T-helper 1 cell treated with Interleukin-12 subunit alpha and Interleukin-12 subunit beta and Interleukin-4 antibody, amounts not matched to agents 30 ng/mL and 1 ng/mL, for 36 hours (primary cell): Measurements from ENCODE around the gene DLG2. TPM values are rescaled to one million over a fixed set of nuclear protein-coding genes. Genes with fewer than 3 reads are reported as not detected.
"Not testable (repeated sequence)": the region's sequence is repeated elsewhere in the genome, so short reads cannot be mapped to it uniquely, and the experiment has no call there.

Experiments used
- intact Hi-C: fragments of 100-400 bp; cut with micrococcal nuclease; formaldehyde crosslinking; loops from one replicate; pipeline ENCODE4 v1.15.1; 2024
- total RNA-seq: library from RNA; stranded (reverse); gene quantifications from 2 replicates; pipeline ENCODE4 v1.2.3, GENCODE V29; 2022

Gene DLG2
- total RNA-seq, 1 donor from 2014 or later = 0.88 TPM

GRCh38 chr11:83455356-83455755 lies 2171.8 kb downstream of the DLG2 start:
- intact Hi-C loops = no loop called here

- intact Hi-C loops = no loop called here
Observed at GRCh38 chr11:83454674-83455073, 2172.5 kb downstream of the DLG2 start.

DNA sequence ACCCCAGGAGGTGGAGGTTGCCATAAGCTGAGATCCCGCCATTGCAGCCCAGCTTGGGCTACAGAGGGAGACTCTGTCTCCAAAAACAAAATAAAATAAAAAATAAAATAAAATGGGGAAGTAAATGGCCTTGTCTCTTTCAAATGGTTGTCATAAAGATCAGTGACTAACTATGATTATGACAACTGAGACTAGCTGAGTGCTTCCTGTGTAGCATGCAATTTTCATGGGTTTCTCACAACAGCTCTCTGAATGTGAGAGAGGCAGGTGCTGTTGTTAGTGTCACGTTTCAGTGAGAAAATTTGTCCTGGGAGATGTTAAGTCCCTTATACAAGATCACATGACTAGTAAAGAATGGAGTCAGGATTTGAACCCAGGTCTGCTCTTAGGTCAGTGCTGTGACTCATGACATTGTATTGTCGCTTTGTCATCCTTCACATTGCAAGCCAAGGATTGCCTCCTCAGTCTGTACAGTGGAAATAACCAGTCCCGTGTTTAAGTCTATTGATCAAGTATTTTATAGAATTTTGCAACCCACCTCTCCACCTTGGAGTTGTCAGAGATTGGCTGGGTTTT lies 2177.7 kb downstream of the DLG2 start:
- intact Hi-C loops = no loop called here

- intact Hi-C loops = no loop called here
Observed at GRCh38 chr11:83448686-83449085, 2178.5 kb downstream of the DLG2 start.

GRCh38 chr11:83443880-83444279 lies 2183.3 kb downstream of the DLG2 start:
- intact Hi-C loops = not testable (repeated sequence)

DNA sequence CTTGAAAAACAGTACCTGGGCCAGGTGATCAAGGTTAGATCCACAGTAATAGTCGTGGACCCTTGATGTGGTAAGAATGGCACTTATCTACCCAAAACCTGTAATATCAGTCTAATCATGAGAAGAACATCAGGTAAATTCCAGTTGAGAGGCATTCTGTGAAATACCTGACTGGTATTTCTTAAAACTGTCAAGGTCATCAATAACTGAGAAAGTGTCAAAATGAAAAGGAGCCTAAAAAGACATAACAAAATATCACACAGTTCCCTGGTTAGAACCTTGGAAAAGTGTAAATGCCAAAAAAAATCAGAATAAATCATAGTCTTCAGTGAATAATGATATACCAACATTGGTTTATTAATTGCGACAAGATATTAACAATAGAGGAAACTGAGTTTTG lies 2185.5 kb downstream of the DLG2 start:
- intact Hi-C loops = no loop called here

GRCh38 chr11:83441171-83441570 lies 2186.0 kb downstream of the DLG2 start:
- intact Hi-C loops = no loop called here

DNA sequence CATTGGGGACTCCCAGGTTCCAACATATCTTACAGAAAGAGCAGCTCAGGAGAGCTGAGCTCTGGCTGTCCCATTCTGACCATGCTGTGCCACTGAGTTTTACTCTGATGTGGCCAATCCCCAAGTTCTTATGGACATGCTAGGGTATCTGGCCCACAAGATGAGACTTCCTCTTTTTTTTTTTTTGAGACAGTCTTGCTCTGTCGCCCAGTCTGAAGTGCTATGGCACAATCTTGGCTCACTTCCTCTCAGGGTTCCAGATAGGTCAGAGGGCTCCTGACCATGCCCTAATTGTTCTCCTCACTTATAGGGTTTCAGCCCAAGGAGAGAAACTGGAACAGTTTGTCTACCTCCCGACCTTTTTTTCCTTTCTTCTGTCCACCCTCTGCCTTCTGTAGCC lies 2188.7 kb downstream of the DLG2 start:
- intact Hi-C loops = no loop called here

DNA sequence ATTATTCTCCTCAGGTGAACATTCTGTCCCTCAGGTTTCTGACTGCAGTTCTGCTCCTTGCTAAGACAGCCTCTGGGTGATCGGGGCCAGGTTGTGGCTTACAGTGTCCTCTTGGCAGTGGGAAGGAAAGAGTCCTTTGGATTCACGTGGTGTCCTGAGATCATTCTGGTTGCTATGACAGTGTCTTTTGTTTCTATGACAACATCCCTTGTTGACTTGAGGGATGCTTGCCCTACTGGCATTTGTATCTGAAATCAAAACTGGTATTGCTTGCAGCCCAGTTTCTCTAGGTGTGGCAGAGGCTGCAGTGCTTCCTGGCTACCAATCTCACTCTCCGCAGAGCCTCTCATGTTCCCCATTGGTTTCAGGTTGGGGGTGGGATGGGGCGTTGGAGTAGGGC lies 2189.2 kb downstream of the DLG2 start:
- intact Hi-C loops = no loop called here

DNA sequence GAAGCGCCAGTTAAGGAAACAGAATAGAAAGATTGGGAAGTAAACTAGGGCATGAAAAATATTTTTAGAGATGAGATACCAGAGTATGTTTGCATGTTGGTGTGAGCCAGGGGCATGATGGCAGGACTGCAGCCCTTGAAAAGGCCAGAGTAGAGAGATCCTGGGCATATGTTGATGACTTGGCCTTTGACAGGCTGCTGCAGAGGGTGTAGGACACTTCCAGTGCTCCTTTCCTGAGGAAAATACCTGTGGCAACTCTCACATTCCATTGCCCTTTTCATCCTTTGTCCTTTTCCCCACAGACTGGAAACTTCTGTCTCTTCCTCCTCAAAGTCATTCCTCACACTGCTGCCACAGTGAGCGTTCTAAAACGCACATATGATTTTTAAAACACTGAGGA lies 2190.3 kb downstream of the DLG2 start:
- intact Hi-C loops = no loop called here

GRCh38 chr11:83434812-83435211 lies 2192.3 kb downstream of the DLG2 start:
- intact Hi-C loops = not testable (repeated sequence)

DNA sequence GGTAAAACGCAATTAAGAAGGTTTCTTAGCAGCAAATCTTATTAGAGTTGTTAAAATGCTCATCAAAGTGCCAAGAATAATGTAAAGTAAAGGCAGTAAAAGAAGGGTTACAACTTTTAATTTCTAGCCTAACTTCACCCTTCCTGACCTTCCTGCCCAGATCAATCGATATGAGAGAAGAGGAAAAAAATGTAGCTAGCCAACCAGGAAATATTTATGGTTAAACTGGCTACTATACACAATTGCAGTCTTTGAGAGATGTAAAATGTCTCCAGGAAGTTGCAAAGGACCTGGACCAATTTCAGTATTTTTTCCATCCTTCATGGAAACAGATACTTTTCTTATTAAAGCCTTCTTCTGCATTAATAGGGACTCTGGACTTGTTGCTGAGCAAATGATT lies 2199.2 kb downstream of the DLG2 start:
- intact Hi-C loops = no loop called here

GRCh38 chr11:83427501-83427900 lies 2199.6 kb downstream of the DLG2 start:
- intact Hi-C loops = no loop called here

GRCh38 chr11:83425137-83425466 lies 2202.0 kb downstream of the DLG2 start:
- intact Hi-C loops = no loop called here

- intact Hi-C loops = no loop called here
Observed at GRCh38 chr11:83424376-83425136, 2202.6 kb downstream of the DLG2 start.

GRCh38 chr11:83422641-83423040 lies 2204.5 kb downstream of the DLG2 start:
- intact Hi-C loops = not testable (repeated sequence)

DNA sequence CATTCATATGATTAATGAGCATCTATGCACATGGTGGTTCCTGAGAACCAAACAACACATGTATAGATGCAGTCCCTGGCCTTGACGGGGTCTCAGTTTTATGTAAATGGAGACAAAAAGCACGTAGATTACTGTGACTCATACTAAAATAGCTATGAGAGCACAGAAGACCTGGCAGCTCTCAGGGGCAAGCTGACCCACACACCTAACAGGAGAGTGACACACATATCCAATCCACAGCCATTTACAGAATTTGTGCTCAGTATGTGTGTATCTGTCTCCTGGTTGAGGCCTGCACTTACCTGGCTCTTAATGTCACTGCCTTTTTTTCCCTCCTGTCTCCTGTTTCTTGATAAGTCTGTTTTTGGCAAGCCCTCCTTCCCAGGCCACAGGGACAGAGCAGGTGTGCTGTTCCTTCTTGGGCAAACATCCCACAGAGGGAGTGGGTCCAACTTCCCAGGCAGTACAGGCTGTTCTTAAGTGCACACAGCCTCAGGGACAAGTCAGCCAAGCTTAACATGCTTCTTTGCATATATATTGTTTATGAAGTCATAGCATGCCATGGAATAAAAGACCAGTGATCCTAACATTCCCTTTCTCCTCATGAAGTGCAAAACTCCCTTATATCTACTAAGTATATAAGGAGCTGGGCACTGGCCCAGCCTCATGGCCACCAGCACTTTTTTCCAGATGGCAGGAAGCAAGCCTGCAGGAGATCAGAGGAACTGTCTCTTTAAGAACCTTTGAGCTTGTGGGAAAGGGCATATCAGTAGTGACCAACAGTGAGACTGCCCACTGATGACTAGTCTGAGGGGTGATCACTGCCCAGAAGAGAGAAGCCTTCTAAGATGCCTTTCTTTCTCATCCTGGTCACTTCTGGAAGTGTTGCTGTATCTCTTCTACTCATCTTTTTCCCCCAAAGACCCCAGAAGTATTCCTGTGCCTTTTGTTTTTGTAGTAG lies 2216.3 kb downstream of the DLG2 start:
- intact Hi-C loops = no loop called here

- intact Hi-C loops = no loop called here
Observed at GRCh38 chr11:83409891-83410290, 2217.3 kb downstream of the DLG2 start.

DNA sequence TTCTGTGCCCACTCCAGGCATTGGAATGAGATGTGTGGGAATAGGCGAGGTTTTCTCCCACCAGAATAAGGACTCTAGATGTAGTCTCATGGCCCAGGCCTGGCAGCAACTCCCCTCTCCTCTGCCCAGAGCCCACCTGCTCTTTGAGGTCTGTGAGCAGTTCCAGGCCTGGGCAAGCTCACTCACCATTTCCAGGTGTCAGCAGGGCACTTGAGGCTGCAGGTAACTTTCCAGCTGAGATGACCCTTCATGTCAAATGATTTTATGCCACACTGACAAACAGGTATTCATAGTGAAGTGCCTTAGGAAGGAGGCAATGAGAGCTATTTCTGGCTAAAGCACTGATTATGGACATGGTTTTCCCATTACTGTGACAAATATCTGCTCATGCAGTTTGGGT lies 2217.7 kb downstream of the DLG2 start:
- intact Hi-C loops = no loop called here

DNA sequence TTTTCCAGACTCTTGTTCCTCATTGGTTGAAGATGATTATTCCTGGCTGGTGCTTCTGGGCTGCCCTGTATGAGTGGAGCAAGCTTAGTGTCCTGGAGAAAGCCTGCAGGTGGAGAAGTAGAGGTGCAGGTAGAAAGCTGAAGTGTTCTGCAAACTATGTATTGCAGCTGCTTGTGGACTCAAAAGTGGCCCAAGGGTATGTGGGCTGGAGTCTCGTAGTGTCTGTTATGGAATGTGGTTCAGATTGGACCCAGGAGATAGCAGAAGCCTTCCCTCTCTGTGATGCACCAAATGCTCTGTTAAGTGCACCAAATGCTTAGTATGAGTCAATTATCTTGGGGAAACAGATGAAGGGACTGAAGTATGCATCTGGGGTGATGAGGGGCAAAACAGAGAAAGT lies 2218.2 kb downstream of the DLG2 start:
- intact Hi-C loops = no loop called here
